MM.1S (cell line): ENCODE data around the gene TYK2.

Source experiments
- CTCF ChIP-seq: fragments of 300-600 bp; sonication (generic); IDR thresholded peaks from 2 replicates; pipeline ENCODE4 v1.5.1; 2016; ENCODE audit warnings: antibody characterized with exemption, low read length, mixed read lengths
- EZH2 ChIP-seq: fragments of 300-600 bp; sonication (generic); optimal IDR thresholded peaks from 2 replicates; pipeline ENCODE3; 2017; ENCODE audit warnings: low read depth, mild to moderate bottlenecking, antibody characterized with exemption, low read length, mixed read lengths

- TF ChIP-seq CTCF (no peak), EZH2 (no peak)
Measured at GRCh38 chr19:10352764-10353671, 27.4 kb downstream of the TYK2 start.
